GM23338 (cell line): ENCODE results near the gene KCNK1. TPM values are rescaled to one million over a fixed set of nuclear protein-coding genes. Genes with fewer than 3 reads are reported as not detected.
"Not testable (repeated sequence)": the region's sequence is repeated elsewhere in the genome, so short reads cannot be mapped to it uniquely, and the experiment has no call there.

Experiments used
- ATAC-seq: fragments of 200-7000 bp; cut with Tn5 transposase; 3 replicates; pipeline ENCODE4 v1.9.1; 2020
- DNase-seq: peaks from one replicate; pipeline ENCODE4 v3.0.0-alpha.2; 2015; ENCODE audit warnings: low spot score
- H2AFZ ChIP-seq: fragments of 200-600 bp; sonication (generic); 2 replicates; pipeline ENCODE4 v1.8.0; 2016; ENCODE audit warnings: antibody characterized with exemption, mild to moderate bottlenecking, moderate library complexity
- H3F3A ChIP-seq: fragments of 200-600 bp; sonication (generic); replicated peaks from 2 replicates; pipeline ENCODE4 v1.8.0; 2017; ENCODE audit warnings: antibody characterized with exemption, mixed run types, low read depth
- H3K27ac ChIP-seq: fragments of 200-600 bp; sonication (generic); 2 replicates; pipeline ENCODE4 v1.6.1; 2016; ENCODE audit warnings: low read depth
- H3K27me3 ChIP-seq: fragments of 200-600 bp; sonication (generic); 2 replicates; pipeline ENCODE4 v1.8.0; 2016; ENCODE audit warnings: mild to moderate bottlenecking, mixed run types, moderate library complexity; ENCODE audit not compliant: insufficient read depth
- H3K36me3 ChIP-seq: fragments of 200-600 bp; sonication (generic); 2 replicates; pipeline ENCODE4 v1.8.0; 2016; ENCODE audit warnings: mild to moderate bottlenecking; ENCODE audit not compliant: insufficient read depth
- H3K4me1 ChIP-seq: fragments of 200-600 bp; sonication (generic); 2 replicates; pipeline ENCODE4 v1.8.0; 2016; ENCODE audit warnings: mild to moderate bottlenecking, moderate library complexity; ENCODE audit not compliant: insufficient read depth
- H3K4me2 ChIP-seq: fragments of 200-600 bp; sonication (generic); 2 replicates; pipeline ENCODE4 v1.7.1; 2017; ENCODE audit warnings: mixed run types
- H3K4me3 ChIP-seq: fragments of 200-600 bp; sonication (generic); 2 replicates; pipeline ENCODE4 v1.6.1; 2016; ENCODE audit warnings: mixed run types
- H3K79me2 ChIP-seq: fragments of 200-600 bp; sonication (generic); replicated peaks from 2 replicates; pipeline ENCODE4 v1.8.0; 2017; ENCODE audit warnings: mild to moderate bottlenecking; ENCODE audit not compliant: insufficient read depth
- H3K9me2 ChIP-seq: fragments of 200-600 bp; sonication (generic); 2 replicates; pipeline ENCODE4 v1.8.0; 2017; ENCODE audit not compliant: insufficient read depth
- H4K20me1 ChIP-seq: fragments of 200-600 bp; sonication (generic); replicated peaks from 2 replicates; pipeline ENCODE4 v1.8.0; 2017; ENCODE audit warnings: mild to moderate bottlenecking; ENCODE audit not compliant: insufficient read depth
- H3K27ac Mint-ChIP-seq: 2 replicates; pipeline ENCODE4 v1.8.0; 2020; ENCODE audit warnings: inconsistent platforms, mild to moderate bottlenecking, moderate library complexity, mixed read lengths
- H3K27me3 Mint-ChIP-seq: 3 replicates; pipeline ENCODE4 v1.8.0; 2022; ENCODE audit warnings: low read depth, mild to moderate bottlenecking, moderate library complexity, mixed read lengths, inconsistent platforms; ENCODE audit not compliant: insufficient read depth, poor library complexity
- H3K36me3 Mint-ChIP-seq: 3 replicates; pipeline ENCODE4 v1.8.0; 2021; ENCODE audit warnings: low read depth, mild to moderate bottlenecking, inconsistent platforms, moderate library complexity, mixed read lengths
- H3K4me1 Mint-ChIP-seq: 3 replicates; pipeline ENCODE4 v1.8.0; 2020; ENCODE audit warnings: mild to moderate bottlenecking, inconsistent platforms, mixed read lengths
- H3K4me3 Mint-ChIP-seq: 3 replicates; pipeline ENCODE4 v1.8.0; 2021; ENCODE audit warnings: moderate library complexity, mild to moderate bottlenecking, inconsistent platforms, mixed read lengths
- H3K9me3 Mint-ChIP-seq: 3 replicates; pipeline ENCODE4 v1.8.0; 2020; ENCODE audit warnings: moderate library complexity, mild to moderate bottlenecking, inconsistent platforms, mixed read lengths
- CREB1 ChIP-seq: fragments of 250-450 bp; sonication (Bioruptor Pico); IDR thresholded peaks from 2 replicates; pipeline ENCODE4 v1.5.0; 2020; ENCODE audit warnings: low read depth, mild to moderate bottlenecking, moderate library complexity
- EZH2 ChIP-seq: fragments of 200-600 bp; sonication (generic); IDR thresholded peaks from one replicate; pipeline ENCODE4 v1.8.0; 2017; ENCODE audit warnings: antibody characterized with exemption, mild to moderate bottlenecking, low read depth; ENCODE audit not compliant: unreplicated experiment
- EZH2phosphoT487 ChIP-seq: fragments of 200-600 bp; sonication (generic); IDR thresholded peaks from one replicate; pipeline ENCODE4 v1.8.1; 2018; ENCODE audit warnings: antibody characterized with exemption; ENCODE audit not compliant: unreplicated experiment
- NANOG ChIP-seq: IDR thresholded peaks from 2 replicates; pipeline ENCODE4 v1.6.1; 2016; ENCODE audit warnings: antibody characterized with exemption, borderline replicate concordance
- POLR2AphosphoS5 ChIP-seq: IDR thresholded peaks from 2 replicates; pipeline ENCODE4 v1.6.1; 2016; ENCODE audit warnings: antibody characterized with exemption, low read depth
- STAT1 ChIP-seq: IDR thresholded peaks from one replicate; pipeline ENCODE4 v1.6.1; 2016; ENCODE audit warnings: antibody characterized with exemption; ENCODE audit not compliant: unreplicated experiment
- ZNF114 ChIP-seq: fragments of 250-450 bp; sonication (Bioruptor Pico); IDR thresholded peaks from 2 replicates; pipeline ENCODE4 v1.5.0; 2020; ENCODE audit warnings: mild to moderate bottlenecking, moderate library complexity
- ZNF331 ChIP-seq: fragments of 250-450 bp; sonication (Bioruptor Pico); IDR thresholded peaks from 2 replicates; pipeline ENCODE4 v1.5.0; 2020; ENCODE audit warnings: low read depth, mild to moderate bottlenecking, moderate library complexity
- polyA plus RNA-seq: library from polyadenylated mRNA; unstranded; fragments of >200 nt; fragmentation: Nextera tagmentation; extraction: Ambion mirVana; gene quantifications from 2 replicates; pipeline ENCODE4 v1.2.1, GENCODE V29; 2016
- total RNA-seq: library from RNA; depleted of rRNA; stranded (reverse); fragments of >200 nt; shearing (Covaris generic); gene quantifications from 2 replicates; pipeline ENCODE4 v1.2.3, GENCODE V29; 2014
- TF ChIP-seq, protein P1 (sequence below): IDR thresholded peaks from 2 replicates; pipeline ENCODE4 v1.6.1; 2016; ENCODE audit warnings: antibody characterized with exemption
- TF ChIP-seq, protein P2 (sequence below): IDR thresholded peaks from one replicate; pipeline ENCODE4 v1.6.1; 2018; ENCODE audit warnings: antibody characterized with exemption; ENCODE audit not compliant: unreplicated experiment
- TF ChIP-seq, protein P3 (sequence below), 2 experiments: fragments of 200-600 bp in 1 of 2; sonication (generic) in 1 of 2; conservative IDR thresholded peaks; 2 replicates each; pipeline versions ENCODE4 v1.5.1 to v1.6.1; 2016 to 2017; ENCODE audit warnings: antibody characterized with exemption in 2 of 2, low read depth in 2 of 2, mild to moderate bottlenecking in 2 of 2, moderate library complexity in 1 of 2

Gene KCNK1
- total and polyA plus RNA-seq, 2 experiments from 2014 or later: 10.1 to 12.7 TPM

DNA sequence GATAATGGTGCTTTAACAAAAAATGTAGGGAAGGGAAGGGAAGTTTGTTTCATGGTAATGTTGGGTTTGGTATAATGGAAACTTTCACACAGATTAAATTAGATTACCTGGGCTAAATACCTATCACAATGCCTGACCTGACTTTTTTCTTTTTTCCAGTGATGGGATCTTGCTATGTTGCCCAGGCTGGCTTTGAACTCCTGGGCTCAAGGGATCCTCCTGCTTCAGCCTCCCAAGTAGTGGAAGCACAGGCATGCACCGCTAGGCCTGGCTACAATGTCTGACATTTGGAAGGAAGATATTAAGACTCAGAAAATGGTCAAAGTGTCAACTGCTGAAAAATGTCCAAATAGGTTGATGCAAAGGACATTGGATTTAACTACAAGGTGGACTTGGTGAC is 67.4 kb downstream of the KCNK1 start:
- Histone ChIP-seq H3K4me1 (peaks cover 34% of the 10 kb centered on the region), H2AFZ (no peak overlapping the region), H3K36me3 (no peaks in the 10 kb centered on the region), H3K79me2 (no peaks in the 10 kb centered on the region), H3K9me2 (no peaks in the 10 kb centered on the region), H3K27me3 (no peaks in the 10 kb centered on the region), H4K20me1 (no peaks in the 10 kb centered on the region), H3K4me3 (no peak overlapping the region), H3F3A (no peaks in the 10 kb centered on the region), H3K4me2 (no peak overlapping the region), H3K27ac (no peak overlapping the region)
- peaks cover 3% of the 10 kb centered on the region for H3K27me3 Mint-ChIP-seq
- TF ChIP-seq STAT1: no peak
- TF ChIP-seq EZH2: no peak
- no peak for TF ChIP-seq NANOG
- no peak for DNase-seq
- H3K27ac Mint-ChIP-seq: no peak overlapping the region
- peaks cover 21% of the 10 kb centered on the region; the same call in 2 of the 3 replicates for H3K36me3 Mint-ChIP-seq
- 0 out of 3 replicates have a peak, but pooled peaks cover 5% of the 10 kb centered on the region for H3K9me3 Mint-ChIP-seq
- H3K4me1 Mint-ChIP-seq: peaks cover 36% of the 10 kb centered on the region
- ATAC-seq: no peak
- no peak overlapping the region for H3K4me3 Mint-ChIP-seq

DNA sequence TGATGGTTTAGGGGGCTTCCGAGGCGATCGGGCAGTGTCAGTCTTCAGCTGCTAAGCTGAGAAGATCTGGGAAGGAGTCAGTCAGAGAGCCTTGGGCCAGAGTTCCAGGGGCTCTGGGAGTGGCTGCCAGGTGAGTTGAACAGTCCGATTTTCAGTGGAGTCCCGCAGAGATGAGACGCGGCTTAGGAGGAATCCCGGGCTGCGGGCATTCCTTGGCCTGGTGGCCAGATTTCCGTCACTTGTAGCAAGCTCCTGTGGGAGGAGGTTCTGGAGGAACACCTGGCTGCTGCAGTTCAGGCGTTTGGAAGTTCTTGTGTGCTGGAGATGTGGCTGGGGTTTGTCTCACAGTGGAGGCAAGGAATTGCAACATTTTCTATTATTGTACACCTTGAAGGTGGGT is 72.7 kb downstream of the KCNK1 start:
- not testable (repeated sequence) for H3K4me2 ChIP-seq, H3K27me3 Mint-ChIP-seq, H3K9me2 ChIP-seq, H3K27me3 ChIP-seq, H2AFZ ChIP-seq, H3K79me2 ChIP-seq, H4K20me1 ChIP-seq, H3K36me3 ChIP-seq, H3K36me3 Mint-ChIP-seq, H3F3A ChIP-seq, H3K9me3 Mint-ChIP-seq, H3K27ac Mint-ChIP-seq, H3K4me3 ChIP-seq, H3K27ac ChIP-seq, H3K4me3 Mint-ChIP-seq, DNase-seq, ATAC-seq
- H3K4me1 Mint-ChIP-seq: peaks cover 47% of the 10 kb centered on the region
- peaks cover 33% of the 10 kb centered on the region for H3K4me1 ChIP-seq

DNA sequence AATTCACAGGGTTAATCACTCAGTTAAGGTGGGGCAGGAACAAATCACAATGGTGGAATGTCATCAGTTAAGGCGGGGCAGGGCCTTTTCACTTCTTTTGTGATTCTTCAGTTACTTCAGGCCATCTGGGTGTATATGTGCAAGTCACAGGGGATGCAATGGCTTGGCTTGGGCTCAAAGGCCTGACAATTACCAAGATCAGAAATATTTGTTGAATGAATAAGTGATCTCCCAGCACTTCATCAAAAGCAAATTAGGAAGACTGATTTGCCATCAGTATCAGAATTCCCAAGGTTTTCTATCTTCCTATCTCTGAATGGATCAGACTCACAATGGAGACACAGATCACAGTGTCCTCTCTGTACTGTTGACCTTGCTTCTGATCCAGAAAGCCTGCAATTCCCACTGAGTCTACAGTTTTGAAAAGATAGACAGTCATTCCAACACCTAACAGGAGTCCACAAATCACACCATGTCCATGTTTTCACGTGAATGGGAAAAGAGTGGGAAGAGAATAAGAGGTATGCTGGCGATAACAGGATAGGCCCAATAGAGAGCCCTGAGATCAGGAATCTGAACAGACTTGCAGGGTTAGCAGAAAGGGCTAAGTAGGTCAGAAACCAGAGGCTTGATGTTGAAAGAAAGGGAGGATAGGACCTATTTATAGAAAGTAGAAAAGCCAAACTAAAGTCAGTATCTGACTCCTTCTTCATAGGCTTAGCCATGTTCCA is 75.3 kb downstream of the KCNK1 start:
- H3K79me2 ChIP-seq: no peaks in the 10 kb centered on the region
- H3K27me3 ChIP-seq: no peaks in the 10 kb centered on the region
- peaks cover 2% of the 10 kb centered on the region for H3K27me3 Mint-ChIP-seq
- H3K4me2 ChIP-seq: no peak overlapping the region
- no peak overlapping the region for H3K27ac ChIP-seq
- ATAC-seq: no peak
- no peaks in the 10 kb centered on the region; the same call in 1 of the 2 replicates for H3K9me2 ChIP-seq
- no peak overlapping the region for H3K27ac Mint-ChIP-seq
- peaks cover 13% of the 10 kb centered on the region for H3K4me1 ChIP-seq
- no peaks in the 10 kb centered on the region for H3F3A ChIP-seq
- no peak for DNase-seq
- no peak overlapping the region for H3K4me3 Mint-ChIP-seq
- H4K20me1 ChIP-seq: no peaks in the 10 kb centered on the region
- no peaks in the 10 kb centered on the region; the same call in 2 of the 3 replicates for H3K9me3 Mint-ChIP-seq
- no peak overlapping the region for H3K4me3 ChIP-seq
- H3K4me1 Mint-ChIP-seq: peaks cover 30% of the 10 kb centered on the region
- no peak overlapping the region for H2AFZ ChIP-seq
- H3K36me3 ChIP-seq: no peaks in the 10 kb centered on the region
- H3K36me3 Mint-ChIP-seq: no peaks in the 10 kb centered on the region
- TF ChIP-seq EZH2phosphoT487: no peak
- no peak for TF ChIP-seq STAT1
- no peak for TF ChIP-seq ZNF114 (CRISPR knock-in tag)
- TF ChIP-seq, protein P1, sequence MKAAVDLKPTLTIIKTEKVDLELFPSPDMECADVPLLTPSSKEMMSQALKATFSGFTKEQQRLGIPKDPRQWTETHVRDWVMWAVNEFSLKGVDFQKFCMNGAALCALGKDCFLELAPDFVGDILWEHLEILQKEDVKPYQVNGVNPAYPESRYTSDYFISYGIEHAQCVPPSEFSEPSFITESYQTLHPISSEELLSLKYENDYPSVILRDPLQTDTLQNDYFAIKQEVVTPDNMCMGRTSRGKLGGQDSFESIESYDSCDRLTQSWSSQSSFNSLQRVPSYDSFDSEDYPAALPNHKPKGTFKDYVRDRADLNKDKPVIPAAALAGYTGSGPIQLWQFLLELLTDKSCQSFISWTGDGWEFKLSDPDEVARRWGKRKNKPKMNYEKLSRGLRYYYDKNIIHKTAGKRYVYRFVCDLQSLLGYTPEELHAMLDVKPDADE: no peak
- TF ChIP-seq, protein P2, sequence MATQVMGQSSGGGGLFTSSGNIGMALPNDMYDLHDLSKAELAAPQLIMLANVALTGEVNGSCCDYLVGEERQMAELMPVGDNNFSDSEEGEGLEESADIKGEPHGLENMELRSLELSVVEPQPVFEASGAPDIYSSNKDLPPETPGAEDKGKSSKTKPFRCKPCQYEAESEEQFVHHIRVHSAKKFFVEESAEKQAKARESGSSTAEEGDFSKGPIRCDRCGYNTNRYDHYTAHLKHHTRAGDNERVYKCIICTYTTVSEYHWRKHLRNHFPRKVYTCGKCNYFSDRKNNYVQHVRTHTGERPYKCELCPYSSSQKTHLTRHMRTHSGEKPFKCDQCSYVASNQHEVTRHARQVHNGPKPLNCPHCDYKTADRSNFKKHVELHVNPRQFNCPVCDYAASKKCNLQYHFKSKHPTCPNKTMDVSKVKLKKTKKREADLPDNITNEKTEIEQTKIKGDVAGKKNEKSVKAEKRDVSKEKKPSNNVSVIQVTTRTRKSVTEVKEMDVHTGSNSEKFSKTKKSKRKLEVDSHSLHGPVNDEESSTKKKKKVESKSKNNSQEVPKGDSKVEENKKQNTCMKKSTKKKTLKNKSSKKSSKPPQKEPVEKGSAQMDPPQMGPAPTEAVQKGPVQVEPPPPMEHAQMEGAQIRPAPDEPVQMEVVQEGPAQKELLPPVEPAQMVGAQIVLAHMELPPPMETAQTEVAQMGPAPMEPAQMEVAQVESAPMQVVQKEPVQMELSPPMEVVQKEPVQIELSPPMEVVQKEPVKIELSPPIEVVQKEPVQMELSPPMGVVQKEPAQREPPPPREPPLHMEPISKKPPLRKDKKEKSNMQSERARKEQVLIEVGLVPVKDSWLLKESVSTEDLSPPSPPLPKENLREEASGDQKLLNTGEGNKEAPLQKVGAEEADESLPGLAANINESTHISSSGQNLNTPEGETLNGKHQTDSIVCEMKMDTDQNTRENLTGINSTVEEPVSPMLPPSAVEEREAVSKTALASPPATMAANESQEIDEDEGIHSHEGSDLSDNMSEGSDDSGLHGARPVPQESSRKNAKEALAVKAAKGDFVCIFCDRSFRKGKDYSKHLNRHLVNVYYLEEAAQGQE: no peak
- no peak for TF ChIP-seq CREB1 (CRISPR knock-in tag)
- no peak for TF ChIP-seq EZH2
- TF ChIP-seq POLR2AphosphoS5: no peak
- TF ChIP-seq, protein P3, sequence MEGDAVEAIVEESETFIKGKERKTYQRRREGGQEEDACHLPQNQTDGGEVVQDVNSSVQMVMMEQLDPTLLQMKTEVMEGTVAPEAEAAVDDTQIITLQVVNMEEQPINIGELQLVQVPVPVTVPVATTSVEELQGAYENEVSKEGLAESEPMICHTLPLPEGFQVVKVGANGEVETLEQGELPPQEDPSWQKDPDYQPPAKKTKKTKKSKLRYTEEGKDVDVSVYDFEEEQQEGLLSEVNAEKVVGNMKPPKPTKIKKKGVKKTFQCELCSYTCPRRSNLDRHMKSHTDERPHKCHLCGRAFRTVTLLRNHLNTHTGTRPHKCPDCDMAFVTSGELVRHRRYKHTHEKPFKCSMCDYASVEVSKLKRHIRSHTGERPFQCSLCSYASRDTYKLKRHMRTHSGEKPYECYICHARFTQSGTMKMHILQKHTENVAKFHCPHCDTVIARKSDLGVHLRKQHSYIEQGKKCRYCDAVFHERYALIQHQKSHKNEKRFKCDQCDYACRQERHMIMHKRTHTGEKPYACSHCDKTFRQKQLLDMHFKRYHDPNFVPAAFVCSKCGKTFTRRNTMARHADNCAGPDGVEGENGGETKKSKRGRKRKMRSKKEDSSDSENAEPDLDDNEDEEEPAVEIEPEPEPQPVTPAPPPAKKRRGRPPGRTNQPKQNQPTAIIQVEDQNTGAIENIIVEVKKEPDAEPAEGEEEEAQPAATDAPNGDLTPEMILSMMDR (conservative IDR thresholded peaks at IDR 0.05; ENCODE audit: low read depth in 2 of 2): no peak
- TF ChIP-seq ZNF331 (CRISPR knock-in tag): no peak
